GM18507 (cell line): ENCODE data around the gene PC.
A peak's percentile ranks its signal among the peaks of the same experiment; 100 is the strongest.

Source experiments
- DNase-seq: peaks from one replicate; pipeline ENCODE4 v3.0.0; 2011; ENCODE audit warnings: low read depth; ENCODE audit not compliant: insufficient read length; ENCODE audit errors: extremely low spot score
- FAIRE-seq: peaks from 2 replicates; lab custom pipeline; 2011; peaks lifted over from hg19 to GRCh38; lab: Jason Lieb, UNC

Gene PC

GRCh38 chr11:66875378-66875777, 82.8 kb downstream of the PC start:
- FAIRE-seq (no peak), DNase-seq (no peak)

GRCh38 chr11:66874232-66874631, 84.0 kb downstream of the PC start:
- DNase-seq (no peak), FAIRE-seq (no peak)

GRCh38 chr11:66871521-66871901, 86.7 kb downstream of the PC start:
- DNase-seq: no peak
- no peak for FAIRE-seq

GRCh38 chr11:66870616-66871520, 87.3 kb downstream of the PC start:
- DNase-seq (no peak), FAIRE-seq (no peak)

GRCh38 chr11:66870131-66870530, 88.1 kb downstream of the PC start:
- DNase-seq: no peak
- no peak for FAIRE-seq

GRCh38 chr11:66869567-66869870, 88.7 kb downstream of the PC start:
- no peak for DNase-seq
- no peak for FAIRE-seq

- DNase-seq (peak; percentile 90), FAIRE-seq (peak; percentile 91)
Measured at GRCh38 chr11:66868726-66869566, 89.2 kb downstream of the PC start.

- DNase-seq (no peak), FAIRE-seq (no peak)
Measured at GRCh38 chr11:66868082-66868725, 90.0 kb downstream of the PC start.

- no peak for FAIRE-seq
- no peak for DNase-seq
Measured at GRCh38 chr11:66867425-66868040, 90.7 kb downstream of the PC start.

- no peak for DNase-seq
- FAIRE-seq: no peak
Measured at GRCh38 chr11:66866511-66866986, 91.6 kb downstream of the PC start.

- no peak for FAIRE-seq
- no peak for DNase-seq
Measured at GRCh38 chr11:66866007-66866406, 92.2 kb downstream of the PC start.

- no peak for DNase-seq
- no peak for FAIRE-seq
Measured at GRCh38 chr11:66864924-66865697, 93.1 kb downstream of the PC start.

GRCh38 chr11:66864172-66864901, 93.8 kb downstream of the PC start:
- FAIRE-seq (no peak), DNase-seq (no peak)

GRCh38 chr11:66863428-66864125, 94.6 kb downstream of the PC start:
- DNase-seq (no peak), FAIRE-seq (no peak)

- FAIRE-seq (no peak), DNase-seq (no peak)
Measured at GRCh38 chr11:66862559-66863037, 95.6 kb downstream of the PC start.

- no peak for DNase-seq
- FAIRE-seq: no peak
Measured at GRCh38 chr11:66861774-66862558, 96.2 kb downstream of the PC start.
